DMS153 treated with DMSO at 0.1 percent for 48 hours (cell line): ENCODE measurements around the gene VN1R4.
"Not testable (repeated sequence)": the region's sequence is repeated elsewhere in the genome, so short reads cannot be mapped to it uniquely, and the experiment has no call there.

Source experiments
- DNase-seq: peaks from one replicate; lab custom pipeline; 2025; ENCODE audit not compliant: unreplicated experiment; lab: John Stamatoyannopoulos, UW

VN1R4 gene

GRCh38 chr19:53267623-53268022 is at the start of gene VN1R4:
TSS of gene VN1R4 (minus strand) at chr19:53267723. CDS start at chr19:53267665, 58 bp downstream.
- not testable (repeated sequence) for DNase-seq

GRCh38 chr19:53311897-53312296 is 44.4 kb upstream of the VN1R4 start:
- no peak for DNase-seq

GRCh38 chr19:53311044-53311443 is 43.5 kb upstream of the VN1R4 start:
- no peak for DNase-seq

GRCh38 chr19:53308339-53308811 is 40.9 kb upstream of the VN1R4 start:
- no peak for DNase-seq

- not testable (repeated sequence) for DNase-seq
Observed at GRCh38 chr19:53301341-53301740, 33.8 kb upstream of the VN1R4 start.

- no peak for DNase-seq
Observed at GRCh38 chr19:53294786-53295441, 27.4 kb upstream of the VN1R4 start.

GRCh38 chr19:53290758-53291549 is 23.4 kb upstream of the VN1R4 start:
- DNase-seq, result no peak

- no peak for DNase-seq
Observed at GRCh38 chr19:53285087-53285486, 17.6 kb upstream of the VN1R4 start.

- not testable (repeated sequence) for DNase-seq
Observed at GRCh38 chr19:53281947-53282346, 14.4 kb upstream of the VN1R4 start.

GRCh38 chr19:53275480-53275879 is 8.0 kb upstream of the VN1R4 start:
- DNase-seq, result no peak

- DNase-seq, result no peak
Observed at GRCh38 chr19:53272044-53272443, 4.5 kb upstream of the VN1R4 start.

GRCh38 chr19:53269861-53270260 is 2.3 kb upstream of the VN1R4 start:
- not testable (repeated sequence) for DNase-seq

- not testable (repeated sequence) for DNase-seq
Observed at GRCh38 chr19:53257715-53258342, 9.7 kb downstream of the VN1R4 start, which contains the start of gene VN1R2. TSS of gene VN1R2 (plus strand) at chr19:53258292. CDS start at chr19:53258376, 84 bp downstream.

- no peak for DNase-seq
Observed at GRCh38 chr19:53254411-53255341, 12.8 kb downstream of the VN1R4 start, which contains the start of gene ZNF677. TSS of gene ZNF677 (minus strand) at chr19:53254873. CDS start at chr19:53251550, 3,323 bp downstream.

GRCh38 chr19:53246498-53246897 is 21.0 kb downstream of the VN1R4 start:
- no peak for DNase-seq

- no peak for DNase-seq
Observed at GRCh38 chr19:53237114-53237777, 30.3 kb downstream of the VN1R4 start.

- no peak for DNase-seq
Observed at GRCh38 chr19:53224606-53225005, 42.9 kb downstream of the VN1R4 start.

GRCh38 chr19:53222716-53223115 is 44.8 kb downstream of the VN1R4 start:
- DNase-seq, result not testable (repeated sequence)
